SW480 (cell line): ENCODE measurements around the gene PPP1R3C.

Experiments used
- DNase-seq: peaks from one replicate; pipeline ENCODE4 v3.0.0-alpha.2; 2016; ENCODE audit warnings: low spot score

The PPP1R3C gene

DNA sequence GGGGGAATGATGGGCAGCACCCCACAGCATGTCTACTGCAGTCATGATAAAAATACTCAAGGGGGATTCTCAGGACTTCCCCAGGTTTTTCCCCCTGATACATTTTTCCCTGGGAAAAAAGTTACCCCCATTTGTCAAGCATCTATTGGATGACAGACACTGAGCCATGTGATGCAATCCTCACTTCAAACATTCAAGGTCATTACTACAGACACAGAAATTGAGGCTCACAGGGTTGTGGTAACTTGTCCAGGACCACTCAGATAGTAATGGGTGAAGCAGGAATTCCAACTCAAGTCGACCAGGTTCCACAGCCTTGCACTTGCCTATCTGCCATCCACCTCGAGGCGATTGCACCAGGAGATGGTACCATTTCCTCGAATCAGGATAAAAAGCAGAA lies 31.7 kb downstream of the PPP1R3C start:
- DNase-seq: no peak

DNA sequence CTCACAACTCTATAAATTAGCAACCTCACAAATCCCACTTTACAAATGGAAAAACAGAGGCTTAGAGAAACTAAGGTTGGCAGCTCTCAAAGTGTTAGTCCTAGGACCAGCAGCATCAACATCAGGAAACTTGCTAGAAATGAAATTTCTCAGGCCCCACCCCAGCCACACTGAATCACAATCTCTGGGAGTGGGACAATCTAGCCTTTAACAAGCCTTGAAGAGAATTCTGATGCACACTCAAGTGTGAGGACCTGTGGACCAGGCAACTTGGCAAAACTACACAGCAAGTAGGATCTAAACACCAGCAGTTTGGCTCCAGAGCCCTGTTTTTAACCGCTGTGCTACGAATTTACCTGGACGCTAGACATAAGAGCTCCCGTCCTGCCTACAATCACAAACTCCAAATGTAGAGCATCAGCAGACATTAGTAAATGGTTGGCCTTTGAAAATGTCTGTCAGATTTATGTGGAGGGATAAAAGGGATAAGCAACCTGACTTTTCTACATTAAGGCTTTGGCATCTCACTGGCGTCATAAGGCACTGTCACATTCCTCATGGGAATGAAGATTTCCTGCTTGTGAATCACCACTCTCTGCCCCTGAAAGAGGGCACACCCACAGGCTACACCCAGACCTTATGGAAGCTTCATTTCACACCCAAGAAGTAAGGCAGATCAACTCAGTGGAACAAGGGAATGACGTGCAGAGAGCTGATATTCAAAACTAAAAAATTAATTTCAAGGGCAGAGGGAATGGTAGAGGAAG lies 34.5 kb downstream of the PPP1R3C start:
- DNase-seq: peak; percentile 22

DNA sequence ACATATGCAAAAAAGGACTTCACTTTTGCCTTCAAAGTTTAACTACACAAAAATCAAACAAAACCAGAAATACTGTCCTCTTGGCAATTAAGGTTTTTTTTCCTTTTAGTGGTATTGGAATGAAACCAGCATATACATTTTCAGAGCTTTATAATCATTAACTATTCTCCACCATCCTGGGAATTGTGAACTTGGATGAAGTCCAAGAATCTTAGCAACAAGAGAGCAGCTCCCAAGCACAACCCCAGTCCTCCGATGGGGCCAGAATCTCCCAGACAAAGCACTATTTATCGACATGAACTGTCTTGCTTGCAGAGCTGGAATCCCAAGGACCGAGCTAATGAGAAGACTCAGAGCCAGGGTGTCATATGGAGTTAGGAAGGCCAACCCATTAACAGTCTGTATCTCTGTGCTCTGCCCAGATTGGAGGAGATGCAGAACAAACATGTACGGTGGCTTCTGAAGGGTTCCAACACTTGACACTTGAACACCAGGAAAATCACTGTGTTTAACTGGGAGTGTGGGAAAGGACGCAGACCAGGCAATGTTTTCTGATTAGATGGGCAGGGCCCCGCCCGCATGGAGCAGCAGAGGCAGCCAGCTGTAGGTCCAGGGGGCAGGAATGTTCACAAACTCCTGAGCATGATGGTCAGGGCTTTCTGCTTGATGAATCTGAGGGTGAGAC lies 35.5 kb downstream of the PPP1R3C start:
- DNase-seq: no peak

DNA sequence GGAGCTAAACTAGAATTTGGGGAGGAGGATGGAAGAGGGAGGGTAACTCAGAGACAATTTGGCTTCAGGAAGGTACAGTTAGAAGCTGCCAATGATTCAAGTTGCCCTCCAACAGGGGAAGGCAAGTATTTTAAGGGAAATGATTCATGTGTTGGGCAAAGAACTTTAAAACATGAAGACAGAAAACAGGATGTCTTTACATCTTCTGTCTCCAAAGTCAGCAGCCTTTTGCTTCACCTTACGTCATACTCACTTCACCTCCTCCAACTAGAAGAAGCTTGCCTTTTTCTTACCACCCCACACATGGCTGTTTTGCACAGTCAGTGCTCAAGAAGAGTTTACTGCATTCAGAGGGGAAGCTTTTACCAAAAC lies 36.1 kb downstream of the PPP1R3C start:
- no peak for DNase-seq

DNA sequence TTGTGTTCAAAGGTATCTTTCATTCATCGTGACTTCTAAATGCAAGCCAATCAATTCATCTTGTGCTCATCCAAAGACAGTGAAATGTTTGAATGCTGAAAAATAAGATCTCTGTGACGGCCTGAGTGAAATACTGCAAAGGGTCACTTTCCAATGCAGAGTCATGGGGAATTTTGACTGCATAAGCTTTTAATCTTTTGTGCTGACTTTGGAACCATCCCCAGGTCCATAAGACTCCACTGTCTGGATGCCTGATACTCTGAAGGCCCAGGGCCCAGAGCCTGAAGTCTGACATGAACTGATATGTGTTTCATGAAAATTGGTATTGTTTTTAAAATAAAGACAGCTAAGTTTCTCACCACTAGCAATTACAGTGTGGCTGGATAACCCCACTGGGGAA lies 39.0 kb downstream of the PPP1R3C start:
- DNase-seq: no peak

DNA sequence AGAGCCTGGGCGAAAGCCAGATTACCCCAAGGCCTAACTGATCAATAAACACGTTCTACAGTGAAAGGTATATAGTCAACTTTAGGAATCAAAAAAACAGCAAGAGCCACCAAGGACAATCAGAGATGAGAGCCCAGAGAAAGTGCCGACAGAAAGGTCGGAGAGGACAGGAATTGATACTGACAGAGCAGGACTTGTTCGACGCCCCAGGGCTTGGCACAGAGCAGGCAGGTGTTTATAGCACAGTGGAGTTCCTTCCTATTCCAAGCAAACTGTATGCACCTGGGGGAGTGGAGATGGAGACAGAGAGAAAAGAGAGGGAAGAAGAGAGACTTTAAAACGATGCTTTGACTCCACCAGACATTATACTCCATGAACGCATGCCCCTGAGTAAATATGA lies 39.5 kb downstream of the PPP1R3C start:
- no peak for DNase-seq

DNA sequence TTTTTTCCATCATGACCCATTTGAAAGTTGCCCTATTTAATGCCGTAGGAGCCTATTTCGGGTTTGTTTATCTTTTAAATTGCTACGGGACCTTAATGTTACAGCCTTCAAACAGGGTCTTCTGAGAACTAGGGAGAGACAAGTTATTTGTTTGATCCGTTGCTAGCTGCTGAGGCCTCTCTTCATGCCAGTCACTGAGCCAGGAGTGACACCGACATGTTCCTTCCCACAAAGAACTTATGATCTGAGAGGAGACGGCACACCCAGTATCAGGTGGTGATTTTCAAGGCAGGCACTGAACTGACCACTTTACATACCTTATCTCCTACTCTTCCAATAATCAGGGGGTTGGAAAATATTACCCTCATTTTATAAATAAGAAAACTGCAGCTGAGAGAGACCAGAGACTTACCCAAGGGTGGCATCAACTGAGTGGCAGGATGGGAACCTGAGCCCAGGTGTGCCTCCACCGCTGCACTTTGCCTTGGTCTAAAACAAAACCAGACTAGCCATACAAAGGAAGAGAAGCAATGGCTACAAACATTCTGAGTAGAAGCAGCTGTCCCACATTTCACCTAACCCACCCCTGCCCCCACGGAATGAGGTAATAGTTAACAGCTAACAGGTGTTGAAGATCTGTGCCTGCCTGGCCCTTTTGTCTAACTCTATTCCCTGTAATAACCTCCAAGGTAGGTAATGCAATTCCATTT lies 40.5 kb downstream of the PPP1R3C start:
- DNase-seq: no peak

DNA sequence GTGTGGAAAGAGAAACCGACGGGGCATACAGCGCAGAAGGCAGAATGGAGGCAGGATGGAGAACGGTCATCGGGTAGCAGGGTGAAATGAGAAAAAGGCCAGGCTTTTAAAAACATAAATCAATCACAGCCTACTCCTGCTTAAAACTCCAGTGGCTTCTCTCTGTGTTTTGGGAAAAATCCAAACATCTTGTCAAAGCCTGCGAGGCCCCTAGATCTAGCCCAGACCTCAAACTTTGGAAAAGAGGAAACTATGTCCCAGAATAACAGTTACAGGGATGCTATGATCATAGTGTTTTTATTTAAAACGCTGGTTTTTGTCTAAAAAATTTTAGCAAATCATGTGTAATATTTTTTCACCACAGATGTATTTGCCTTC lies 41.1 kb downstream of the PPP1R3C start:
- DNase-seq: no peak

DNA sequence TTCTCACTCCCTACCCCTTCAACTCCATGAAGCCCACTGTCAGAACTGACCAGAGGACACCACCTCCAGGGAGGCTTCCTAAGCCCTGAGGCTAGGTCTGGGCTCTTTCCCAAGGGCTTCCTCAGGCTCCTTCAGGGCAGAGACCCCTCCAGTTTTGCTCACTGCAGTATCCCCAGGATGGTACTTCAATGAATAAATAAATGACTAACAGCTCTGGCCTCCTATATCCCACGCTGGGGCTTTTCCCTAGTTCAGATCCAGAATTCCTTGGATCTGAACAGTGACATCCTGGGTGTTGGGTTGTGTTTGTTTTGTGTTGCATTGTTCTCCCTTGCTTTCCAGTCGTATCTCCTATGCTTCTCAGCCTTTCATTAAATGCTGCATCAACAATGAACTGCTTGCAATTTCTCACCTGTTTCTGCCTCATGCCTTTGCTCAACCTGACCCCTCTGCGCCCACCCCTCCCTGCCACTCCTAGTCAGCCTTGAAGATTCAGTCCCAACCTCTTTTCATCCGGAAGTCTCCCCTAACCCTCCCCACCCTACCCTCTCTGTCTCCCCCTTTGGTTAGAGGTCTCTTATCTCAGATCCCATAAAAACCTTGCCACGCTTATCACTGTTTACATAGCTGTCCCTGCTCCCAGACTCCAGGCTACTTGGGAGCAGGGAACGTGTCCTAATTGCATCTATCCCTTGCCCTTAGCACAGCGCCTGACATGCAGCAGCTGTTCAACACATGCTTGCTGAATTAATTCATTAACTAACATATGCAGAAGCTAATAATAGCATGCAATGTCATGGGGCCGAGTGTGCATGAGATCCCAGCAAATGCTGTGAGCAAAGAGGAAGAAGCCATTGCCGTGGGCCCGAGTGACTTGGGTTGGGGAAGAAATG lies 41.7 kb downstream of the PPP1R3C start:
- DNase-seq: no peak

DNA sequence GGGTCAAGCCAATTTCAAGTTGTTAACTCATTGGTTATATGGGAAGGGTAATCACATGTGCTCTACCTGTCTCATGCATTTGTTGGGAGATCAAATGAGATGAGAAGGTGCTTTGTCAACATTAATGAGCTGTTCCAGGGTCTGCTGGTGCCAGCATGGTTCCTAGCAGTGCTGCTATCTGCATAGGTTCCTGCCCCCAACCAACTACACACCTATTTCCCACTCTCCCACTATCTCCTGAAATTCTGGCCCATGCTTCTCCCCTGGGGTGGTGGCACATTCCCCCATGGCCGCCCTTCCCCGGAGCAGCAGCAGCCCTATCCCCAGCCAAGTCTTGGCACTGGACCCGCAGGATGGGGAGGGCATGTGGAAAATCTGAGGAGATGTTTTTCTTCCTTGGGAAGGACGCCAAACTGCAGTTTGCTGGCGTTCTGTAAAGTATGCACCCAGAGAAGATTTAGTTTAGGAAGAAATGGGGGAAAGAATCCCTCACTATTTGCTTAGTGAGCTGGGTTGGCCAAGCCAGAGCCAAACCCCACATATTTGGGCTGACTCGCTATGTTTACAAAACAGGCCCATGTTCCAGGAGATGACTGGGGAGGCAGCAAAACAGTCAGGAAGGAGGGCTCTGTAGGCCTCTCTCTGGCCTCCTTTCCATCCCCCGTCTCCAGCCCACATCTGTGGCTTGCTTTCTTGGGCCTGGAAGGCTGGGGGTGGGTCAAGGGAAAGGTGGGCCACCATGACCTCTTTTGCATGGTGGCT lies 42.5 kb downstream of the PPP1R3C start:
- DNase-seq: no peak

DNA sequence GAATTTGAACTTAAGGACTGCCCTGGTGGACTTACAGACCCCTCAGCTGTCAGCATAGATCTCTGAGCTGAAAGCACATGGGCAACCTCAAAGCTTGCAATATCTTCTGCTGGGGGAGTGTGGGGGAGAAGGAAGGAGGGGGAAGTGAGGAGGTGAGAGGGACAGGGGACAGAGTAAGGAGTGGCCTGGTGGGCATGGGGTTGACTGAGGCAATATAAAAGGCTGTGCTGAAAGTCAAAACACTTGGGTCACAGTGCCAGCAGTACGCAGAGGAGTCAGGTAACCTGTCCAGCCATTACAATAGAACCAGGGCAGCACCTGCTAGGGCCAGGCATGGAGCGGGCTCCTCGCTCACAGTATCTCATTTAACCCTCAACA lies 43.2 kb downstream of the PPP1R3C start:
- DNase-seq: no peak

DNA sequence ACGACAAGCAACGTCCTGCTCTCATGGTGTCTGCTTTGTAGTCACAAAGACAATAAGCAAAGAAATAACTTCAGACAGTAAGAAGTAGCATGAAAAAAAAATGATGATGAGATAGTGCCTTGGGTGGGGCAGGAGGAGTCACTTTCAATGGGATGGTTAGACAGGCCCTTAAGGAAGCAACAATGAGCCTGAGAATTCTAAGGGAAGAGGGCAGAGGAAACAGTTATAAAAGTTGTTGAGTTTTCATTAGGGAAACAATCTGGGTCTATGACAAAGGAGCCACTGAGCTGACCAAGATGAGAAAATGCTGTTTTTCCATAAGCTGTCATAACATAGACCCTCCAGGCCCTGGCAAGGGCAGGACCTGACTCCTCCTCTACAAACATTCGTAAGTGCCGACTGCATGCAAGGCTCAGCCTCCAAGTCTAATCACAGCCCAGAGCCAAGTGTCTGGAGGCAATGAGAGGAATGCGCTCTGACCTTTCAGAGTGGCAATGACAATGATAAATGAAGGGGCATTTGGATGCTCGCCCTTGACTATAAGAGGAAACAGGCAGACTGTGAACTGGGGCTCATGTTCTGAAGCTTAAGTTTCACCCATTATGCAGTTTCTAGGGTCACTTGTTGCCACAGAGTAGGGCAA lies 43.7 kb downstream of the PPP1R3C start:
- no peak for DNase-seq

DNA sequence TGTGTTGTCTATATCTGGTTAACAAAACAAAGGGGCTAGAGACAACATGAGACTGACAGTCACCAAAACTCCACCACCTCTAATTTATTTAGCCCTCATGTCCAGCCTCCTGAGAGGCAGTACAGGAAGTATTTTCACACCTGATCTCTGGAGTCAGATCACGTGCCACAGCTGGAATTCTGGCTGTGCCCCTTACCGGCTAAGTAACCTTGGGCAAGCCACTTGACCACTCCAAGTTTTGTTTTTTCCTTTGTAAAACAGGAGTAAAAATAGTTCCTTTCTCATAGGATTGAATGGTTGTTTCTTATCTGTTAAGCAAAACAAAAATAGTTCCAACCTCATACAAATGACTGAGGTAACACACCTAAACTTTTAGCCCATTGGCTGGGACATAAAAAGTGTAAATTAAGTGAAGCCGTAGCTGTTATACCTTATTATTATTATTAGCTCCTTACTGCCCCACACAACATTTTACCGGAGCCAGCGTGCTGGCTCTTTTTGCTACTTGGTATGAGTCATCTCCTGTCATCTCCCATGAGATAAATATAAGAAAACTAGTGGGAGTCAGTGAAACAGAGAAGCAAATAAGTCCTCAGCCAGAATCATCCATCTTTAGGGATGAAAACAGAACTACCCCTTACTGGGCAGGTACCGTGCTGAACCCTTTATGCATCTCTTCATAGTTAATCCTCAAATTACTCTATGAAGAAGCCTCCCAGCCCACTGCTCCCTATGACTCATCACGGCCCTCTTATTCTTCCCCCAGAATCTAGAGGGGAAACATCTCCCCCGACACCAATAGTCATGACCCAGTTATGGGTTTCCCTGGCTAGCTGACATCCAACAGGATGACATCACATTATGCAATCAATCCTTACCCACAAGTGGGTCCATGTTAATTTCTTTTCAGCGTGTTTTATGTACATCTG lies 44.9 kb downstream of the PPP1R3C start:
- DNase-seq: no peak

DNA sequence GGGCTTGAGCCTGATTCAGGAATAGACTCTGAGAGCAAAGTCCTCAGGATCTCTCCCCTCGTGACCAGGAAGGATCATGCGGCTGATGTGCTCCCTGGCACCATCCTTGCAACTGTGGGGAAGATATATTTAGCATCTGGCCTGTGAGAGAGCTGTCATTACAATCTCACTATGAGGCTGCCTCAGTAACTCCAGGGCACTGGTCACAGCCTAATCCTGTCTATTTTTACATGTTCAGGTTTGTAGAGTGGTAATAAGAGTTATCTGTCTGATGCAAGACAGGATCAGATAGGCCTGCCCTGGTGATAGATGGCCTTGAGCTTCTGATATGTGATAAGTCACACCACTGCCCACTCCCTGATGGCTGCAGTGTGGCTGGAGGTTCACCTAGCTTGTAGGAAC lies 50.7 kb downstream of the PPP1R3C start:
- DNase-seq: no peak

DNA sequence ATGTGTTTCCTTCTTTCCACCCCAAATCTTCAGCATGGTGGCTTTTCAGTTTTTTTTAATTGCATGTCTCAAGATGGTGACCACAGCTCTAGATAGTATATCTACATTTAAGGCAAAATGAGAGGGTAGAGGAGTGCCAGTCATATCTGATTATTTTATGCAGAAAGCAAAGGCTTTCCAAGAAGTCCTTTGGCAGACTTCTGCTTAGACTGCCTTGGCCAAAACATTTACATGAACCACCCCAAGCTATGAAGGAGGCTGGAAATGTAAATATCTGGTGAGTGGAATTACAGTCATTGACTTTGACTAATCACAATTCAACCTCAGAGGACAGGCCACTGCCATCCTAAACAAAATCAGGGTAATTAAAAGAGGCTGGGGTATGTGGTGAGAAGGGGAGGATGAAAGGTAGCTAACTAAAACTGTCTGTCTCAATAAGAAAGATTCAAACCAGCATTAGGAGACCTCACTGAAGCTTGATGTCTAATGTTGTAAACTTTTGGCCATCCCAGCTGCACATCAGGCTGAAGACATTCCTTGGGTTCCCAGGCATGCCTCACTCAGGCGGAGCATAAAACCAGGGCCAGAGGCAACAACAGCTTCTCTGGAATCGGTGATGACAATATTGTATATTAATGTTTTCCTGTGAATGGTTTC lies 53.4 kb downstream of the PPP1R3C start:
- DNase-seq: no peak
